ENCODE results near the gene MCM5.

- TF ChIP-seq CTCF (IDR thresholded peaks at IDR 0.05; ENCODE audit: low read depth, low read length, poor library complexity, severe bottlenecking): no peak
- no peak for TF ChIP-seq EZH2phosphoT487 (IDR thresholded peaks at IDR 0.05; ENCODE audit: borderline replicate concordance, low read length)
Observed at GRCh38 chr22:35398591-35398973, 1.4 kb upstream of the MCM5 start.
